SH-SY5Y (cell line): Measurements from ENCODE around the gene PKIB.

Experiments used
- GATA2 ChIP-seq: IDR thresholded peaks from 2 replicates; pipeline ENCODE4 v1.6.1; 2011; ENCODE audit warnings: mild to moderate bottlenecking, low read depth, low read length
- GATA3 ChIP-seq: IDR thresholded peaks from 2 replicates; pipeline ENCODE4 v1.6.1; 2011; ENCODE audit warnings: low read depth, mild to moderate bottlenecking, low read length, moderate library complexity

DNA sequence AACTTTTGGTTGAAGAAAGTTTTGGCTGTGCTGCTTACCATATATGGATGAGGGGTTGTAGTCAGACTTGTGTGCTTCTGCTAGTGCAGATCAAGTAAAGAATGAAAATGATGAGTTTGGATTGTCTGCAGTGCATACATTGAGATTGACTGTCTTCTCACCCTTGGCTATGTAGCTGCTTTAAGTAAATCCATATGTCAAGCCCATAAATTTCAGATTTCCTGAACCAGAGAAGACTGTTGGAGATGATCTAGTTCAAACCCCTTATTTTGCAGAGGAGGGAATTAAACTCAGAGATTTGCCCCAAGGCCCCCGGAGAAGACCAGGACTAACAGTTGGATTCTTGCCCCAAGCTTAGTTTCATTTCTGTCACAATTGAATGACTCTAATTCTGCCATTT, 67.2 kb downstream of the PKIB start:
- TF ChIP-seq GATA2 (no peak), GATA3 (no peak)
